NCI-H1417 (cell line): ENCODE results near the gene CDR2L.
A peak's percentile ranks its signal among the peaks of the same experiment; 100 is the strongest.
"Not testable (repeated sequence)": the region's sequence is repeated elsewhere in the genome, so short reads cannot be mapped to it uniquely, and the experiment has no call there.

Experiments
- DNase-seq, 3 experiments: peaks; one replicate each; lab custom pipeline; 2025; lab: John Stamatoyannopoulos, UW

CDR2L gene

DNA sequence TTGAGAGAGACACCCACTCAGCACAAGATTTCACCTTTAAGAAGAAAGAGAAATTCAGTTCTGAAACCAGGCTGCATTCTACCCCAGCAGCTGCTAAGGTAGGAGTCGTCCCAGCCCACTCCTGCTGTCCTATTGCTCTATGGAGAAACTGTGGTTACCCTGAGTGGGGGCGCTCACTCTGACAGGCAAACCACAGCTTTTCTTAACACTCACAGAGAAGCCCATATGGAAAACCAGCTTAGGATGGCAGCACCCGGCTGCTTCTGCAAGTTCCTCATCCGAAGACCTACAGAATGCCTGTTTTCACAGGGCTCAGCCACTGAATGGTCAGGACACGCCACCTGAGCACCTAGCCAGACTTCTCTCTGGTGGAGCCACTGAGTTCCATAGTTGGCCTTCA is 51.8 kb downstream of the CDR2L start:
- DNase-seq, result no peak

DNA sequence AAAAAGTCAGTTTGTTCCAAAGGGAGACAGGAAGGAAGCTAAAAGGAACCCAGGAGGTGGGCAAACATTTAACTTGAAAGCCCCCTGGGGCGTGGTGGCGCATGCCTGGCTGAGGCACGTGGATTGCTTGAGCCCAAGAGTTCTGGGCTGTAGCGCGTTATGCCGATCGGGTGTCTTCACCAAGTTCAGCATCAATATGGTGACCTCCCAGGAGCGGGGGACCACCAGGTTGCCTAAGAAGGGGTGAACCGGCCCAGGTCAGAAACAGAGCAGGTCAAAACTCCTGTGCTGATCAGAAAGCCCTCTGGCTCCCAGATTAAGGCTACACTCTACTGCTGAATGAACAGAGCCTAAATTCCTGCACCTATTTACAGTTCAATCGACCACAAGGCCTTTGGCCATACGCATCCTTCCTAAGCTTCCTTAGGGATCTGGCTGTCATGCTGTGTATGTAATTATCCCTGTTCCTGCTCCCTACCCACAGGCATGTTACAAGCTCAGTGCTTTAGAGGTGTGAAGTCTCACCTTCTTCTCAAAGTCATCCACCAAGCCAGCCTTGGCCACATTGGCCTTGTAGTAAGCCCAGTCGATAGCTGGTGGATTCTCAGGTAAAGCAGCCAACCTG is 54.3 kb downstream of the CDR2L start:
- DNase-seq, result no peak

DNA sequence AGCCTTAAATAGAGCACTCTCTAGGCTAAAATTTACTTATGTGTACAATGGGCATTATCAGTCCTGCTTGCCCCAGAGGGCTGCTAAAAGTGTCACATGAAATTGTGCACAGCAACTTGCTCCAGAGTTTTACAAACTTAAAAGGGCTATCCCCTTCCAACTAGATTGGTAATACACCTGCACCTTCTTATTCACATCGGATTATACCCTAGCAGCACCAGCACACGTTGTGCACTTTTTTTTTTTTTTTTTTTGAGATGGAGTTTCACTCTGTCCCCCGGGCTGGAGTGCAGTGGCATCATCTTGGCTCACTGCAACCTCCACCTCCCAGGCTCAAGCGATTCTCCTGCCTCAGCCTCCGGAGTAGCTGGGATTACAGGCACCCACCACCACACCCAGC is 56.4 kb downstream of the CDR2L start:
- not testable (repeated sequence) for DNase-seq

DNA sequence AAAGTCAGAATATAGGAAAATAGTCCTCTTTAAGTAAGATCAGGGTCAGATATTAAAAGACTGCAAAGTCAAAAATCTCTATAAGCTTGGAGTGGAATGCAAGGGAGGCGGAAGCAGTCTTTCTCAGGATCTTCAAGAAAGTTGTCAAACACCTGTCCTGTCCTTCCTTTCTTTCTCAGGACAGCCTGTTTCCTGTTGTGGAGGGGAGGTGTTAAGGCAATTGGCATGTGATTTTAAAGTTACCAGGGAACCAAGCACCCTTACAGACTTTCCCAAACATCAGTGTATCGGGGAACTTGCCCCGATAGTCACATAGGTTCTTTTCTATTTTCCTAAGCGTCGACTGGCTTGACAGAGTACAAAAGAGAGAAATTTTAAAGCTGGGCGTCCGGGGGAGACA is 57.3 kb downstream of the CDR2L start:
- DNase-seq, result no peak

DNA sequence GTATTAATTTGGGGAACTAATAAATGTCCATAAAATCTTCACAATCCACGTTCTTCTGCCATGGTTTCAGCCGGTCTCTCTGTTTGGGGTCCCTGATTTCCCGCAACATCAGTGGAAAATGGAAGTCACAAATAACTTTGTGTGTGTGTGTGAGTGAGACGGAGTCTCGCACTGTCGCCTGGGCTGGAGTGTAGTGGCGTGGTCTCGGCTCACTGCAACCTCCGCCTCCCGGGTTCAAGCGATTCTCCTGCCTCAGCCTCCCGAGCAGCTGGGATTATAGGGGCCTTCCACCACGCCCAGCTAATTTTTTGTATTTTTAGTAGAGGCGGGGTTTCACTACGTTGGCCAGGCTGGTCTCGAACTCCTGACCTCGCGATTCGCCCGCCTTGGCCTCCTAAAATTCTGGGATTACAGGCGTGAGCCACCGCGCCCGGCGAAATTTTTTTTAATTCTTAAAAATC is 58.5 kb downstream of the CDR2L start:
- DNase-seq, result not testable (repeated sequence)

DNA sequence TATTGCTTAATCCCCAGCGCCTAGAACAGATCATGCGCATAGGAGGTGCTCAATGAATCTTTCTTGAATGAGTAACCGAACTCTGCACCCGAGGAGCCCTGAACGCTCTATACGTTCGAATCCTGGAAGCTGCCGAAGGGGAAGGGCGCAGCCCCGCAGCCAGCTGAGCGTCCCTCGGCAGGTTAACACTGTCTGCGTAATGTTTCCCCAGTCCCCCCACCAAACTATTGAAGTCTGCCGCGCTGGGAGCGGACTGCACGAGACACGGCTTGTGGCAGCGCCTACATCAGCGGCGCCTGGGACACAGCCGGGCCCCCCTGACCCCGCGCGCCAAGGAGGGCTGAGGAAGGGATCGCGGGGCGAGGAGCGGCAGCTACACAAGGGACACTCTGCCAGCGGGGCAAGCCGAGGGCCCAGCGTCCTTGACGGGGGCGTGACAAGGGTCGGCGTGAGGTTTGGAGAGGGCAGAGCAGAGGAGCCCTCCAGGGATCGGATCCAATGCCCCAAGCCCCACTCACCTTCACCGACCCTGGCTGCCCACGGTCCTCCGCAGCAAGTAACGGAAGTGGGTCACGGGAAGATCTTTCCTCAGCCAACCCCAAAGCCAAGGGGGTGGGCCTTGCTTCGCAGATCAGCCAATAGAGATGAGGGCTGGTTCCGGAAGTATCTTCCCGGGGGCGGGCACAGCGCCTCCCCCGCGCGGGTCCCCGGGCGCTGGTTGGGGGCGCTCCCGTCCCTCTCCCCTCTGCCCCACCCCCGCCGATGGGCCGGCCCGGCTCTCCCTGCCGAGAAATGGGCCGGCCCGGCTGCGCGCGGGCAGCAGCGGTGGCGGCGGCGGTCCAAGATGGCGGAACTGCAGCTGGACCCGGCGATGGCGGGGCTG is 59.2 kb downstream of the CDR2L start, which contains the start of the genes ATP5PD and KCTD2:
Gene ATP5PD (minus strand): TSS at position 563 of the 883 bp plus-strand sequence. CDS start 4,319 bp downstream, outside the sequence.
Gene KCTD2 (plus strand): TSS at position 819 of the 883 bp plus-strand sequence. CDS start 26 bp downstream, at position 845.
- DNase-seq, result peak; percentile 96 to 97 (median 97)

DNA sequence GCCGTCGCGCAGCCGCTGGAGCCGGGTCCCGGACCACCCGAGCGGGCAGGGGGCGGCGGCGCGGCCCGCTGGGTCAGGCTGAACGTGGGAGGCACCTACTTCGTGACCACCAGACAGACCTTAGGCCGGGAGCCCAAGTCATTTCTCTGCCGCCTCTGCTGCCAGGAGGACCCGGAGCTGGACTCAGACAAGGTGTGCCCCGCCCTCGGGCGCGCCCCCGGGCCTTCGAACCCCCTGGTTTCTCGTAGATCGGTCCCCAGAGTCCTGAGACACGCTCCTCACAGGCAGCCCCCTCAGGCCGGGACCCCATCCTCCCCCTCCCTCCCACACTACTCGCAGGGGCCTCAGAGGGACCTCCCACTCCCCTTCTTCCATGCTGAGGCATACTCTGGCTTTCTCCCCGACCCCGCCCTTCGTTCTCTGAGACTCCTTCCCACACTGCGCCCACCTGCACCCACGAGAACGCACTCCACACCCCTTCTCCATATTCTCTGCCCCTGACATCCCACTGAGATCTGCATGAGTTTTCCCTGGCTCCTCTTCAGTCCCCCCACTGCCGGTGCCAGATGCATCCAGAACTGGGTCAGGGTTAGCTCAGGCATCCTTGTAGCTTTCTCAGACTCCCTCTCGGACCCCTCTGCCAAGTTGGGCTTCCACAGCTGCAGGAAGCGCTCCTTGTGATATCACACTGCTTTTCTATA is 60.1 kb downstream of the CDR2L start:
- DNase-seq, result peak in 2 of 3 experiments; percentile 25 to 53

DNA sequence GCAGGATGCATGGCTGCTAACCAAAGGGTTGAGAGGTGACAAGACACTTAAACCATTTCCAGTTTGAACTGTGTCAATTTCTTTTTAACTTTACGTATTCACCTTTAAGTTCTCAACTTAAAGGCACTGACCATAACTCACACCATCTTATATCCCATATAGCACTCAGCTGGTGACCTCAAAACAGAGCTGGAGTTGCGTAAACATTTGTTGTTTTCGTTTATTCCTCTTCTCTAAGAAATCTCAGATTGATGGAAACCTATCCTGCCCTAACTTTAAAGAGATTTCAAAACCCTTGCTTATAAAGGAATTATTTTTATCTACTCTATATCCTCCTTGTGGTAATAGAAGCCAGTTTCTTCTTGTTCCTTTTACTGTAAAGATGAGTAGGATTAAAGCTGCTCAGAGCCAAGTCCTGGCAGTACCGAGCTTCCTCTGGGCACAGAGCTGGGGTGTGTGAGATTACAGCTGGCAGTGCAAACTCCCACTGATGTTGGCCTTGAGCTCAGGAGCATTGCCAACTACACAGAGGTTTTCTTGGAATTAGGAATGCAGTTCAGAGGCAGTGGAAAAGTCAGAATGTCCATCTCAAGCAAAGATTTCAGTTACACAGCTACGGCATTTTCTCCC is 60.9 kb downstream of the CDR2L start:
- DNase-seq, result no peak

DNA sequence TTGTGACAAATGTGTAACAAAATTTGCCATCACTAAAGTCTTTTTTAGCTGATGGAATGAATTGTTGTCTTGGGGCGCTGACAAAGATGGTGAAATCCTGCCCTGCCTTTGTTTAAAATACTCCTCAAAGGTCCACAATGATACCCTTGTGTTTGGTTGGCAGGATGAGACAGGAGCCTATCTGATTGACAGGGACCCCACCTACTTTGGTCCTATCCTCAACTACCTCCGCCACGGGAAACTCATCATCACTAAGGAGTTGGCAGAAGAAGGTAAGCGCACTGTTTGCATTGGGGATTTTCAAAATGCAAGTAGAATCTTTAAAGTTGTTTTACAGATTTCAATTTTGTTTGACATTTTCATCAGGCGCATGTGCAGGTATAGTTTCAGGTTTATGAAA is 61.6 kb downstream of the CDR2L start:
- DNase-seq, result no peak

DNA sequence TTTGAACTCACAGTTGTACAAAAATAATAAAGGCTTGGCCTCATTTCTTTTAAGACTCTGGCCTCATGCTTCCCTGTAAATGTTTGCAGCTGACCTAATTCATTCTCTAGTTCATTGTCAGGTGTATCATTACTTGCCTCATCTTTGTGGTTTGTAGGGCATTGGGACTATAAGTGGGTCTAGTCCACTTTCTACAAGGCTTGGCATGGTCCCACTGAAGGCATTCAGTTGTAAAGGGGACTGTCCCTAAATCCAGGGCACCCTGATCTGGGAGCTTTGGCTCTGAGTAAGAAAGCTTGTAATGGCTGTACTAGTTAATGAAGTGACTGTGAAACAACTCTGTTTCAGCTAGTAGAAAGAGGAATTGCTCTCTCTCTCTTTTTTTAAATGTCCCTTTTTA is 62.3 kb downstream of the CDR2L start:
- DNase-seq, result no peak

DNA sequence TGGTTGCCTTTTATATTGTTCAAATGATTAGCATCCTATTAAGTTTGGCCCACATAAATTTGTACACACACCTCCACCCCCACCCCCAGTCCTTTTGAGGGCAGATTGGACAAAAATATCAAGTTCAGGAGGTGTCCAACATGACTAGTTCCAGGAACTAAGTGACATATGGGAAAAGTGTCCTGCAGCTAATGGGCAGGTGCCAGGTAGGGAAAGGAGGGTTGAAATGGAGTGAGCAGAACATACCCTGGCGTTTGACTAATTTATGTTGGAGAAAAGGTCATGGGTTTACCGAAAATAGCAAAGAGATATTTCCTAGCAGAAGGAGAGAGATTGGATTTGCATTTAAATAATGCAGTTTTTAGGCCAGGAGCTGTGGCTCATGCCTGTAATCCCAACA is 64.5 kb downstream of the CDR2L start:
- DNase-seq, result no peak
